Measurements from ENCODE around the gene ATP5MC3.
A peak's percentile ranks its signal among the peaks of the same experiment; 100 is the strongest.
"Not testable (repeated sequence)": the region's sequence is repeated elsewhere in the genome, so short reads cannot be mapped to it uniquely, and the experiment has no call there.

ATP5MC3 gene

DNA sequence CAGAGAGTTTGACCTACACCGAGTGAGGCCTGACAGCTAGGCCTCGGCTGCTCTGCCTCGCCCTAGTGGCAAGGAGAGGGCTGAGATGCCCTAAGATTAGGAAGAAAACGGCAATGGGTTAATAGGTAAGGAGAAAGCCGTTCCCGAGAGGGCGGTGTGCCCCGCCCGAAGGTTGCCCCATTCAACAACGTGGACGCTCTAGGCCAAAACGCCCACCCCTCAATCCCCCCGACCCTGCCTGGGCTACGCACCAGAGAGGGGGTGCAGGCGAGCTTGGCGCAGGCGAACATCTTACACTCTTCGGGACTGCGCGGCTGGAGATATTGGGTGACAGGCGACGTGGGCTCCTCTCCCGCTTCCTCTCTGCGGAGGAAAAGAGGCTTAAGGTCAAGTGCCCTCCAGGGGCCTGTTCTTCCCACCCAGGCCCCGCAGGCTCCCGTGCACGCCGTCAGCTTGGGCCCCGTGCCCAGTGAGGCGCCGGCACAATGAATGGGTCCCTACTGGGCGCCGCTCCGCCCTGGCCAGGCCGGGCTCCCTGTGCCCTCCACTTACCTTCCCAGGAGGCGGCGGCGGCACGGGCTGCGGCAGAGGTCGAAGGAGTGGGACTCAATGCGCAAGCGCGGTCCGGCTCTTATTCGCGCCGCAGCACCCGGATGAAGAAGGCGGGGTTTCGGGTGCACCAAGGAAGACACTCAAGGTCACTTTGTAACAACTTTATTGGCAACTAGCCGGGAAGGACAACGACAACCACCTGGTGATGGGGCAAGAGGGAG lies at the start of gene ATP5MC3:
Gene ATP5MC3, minus strand, starts transcription at position 607 of the 773 bp plus-strand sequence. Its CDS starts 317 bp downstream, at position 290.
- WGBS (ENCODE audit: insufficient coverage, insufficient read length), result no CpG with 5 or more reads among the region's 53 CpGs
- Histone ChIP-seq H3K4me3 (ENCODE audit: low read length) (peak within 1 kb of the TSS; percentile 92), H3K27me3 (ENCODE audit: control insufficient read depth, insufficient read depth, low read length) (no peaks in the 10 kb centered on the region), H3K4me1 (ENCODE audit: control insufficient read depth, insufficient read depth, low read length) (no peaks in the 10 kb centered on the region), H3K36me3 (ENCODE audit: control insufficient read depth, insufficient read depth, low read length) (peaks cover 3% of the 10 kb centered on the region; the same call in 1 of the 2 replicates), H3K27ac (ENCODE audit: low read length) (no peak within 1 kb of the TSS), H3K9me3 (ENCODE audit: control insufficient read depth, insufficient read depth, low read length) (no peaks in the 10 kb centered on the region)
- peak; percentile 92 for DNase-seq (ENCODE audit: low read depth, low spot score)

DNA sequence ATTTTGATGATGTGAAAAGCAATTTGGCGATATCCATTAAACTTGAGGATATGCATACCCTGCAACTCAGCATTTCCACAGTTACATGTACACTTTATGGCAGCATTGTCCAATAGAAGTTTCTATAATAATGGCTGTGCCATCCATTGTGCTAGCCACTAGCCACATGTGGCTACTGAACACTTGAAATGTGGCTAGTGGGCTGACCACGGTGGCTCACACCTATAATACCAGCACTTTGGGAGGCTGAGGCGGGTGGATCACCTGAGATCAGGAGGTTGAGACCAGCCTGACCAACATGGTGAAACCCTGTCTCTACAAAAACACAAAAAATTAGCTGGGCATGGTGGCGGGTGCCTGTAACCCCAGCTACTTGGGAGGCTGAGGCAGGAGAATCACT lies 47.1 kb upstream of the ATP5MC3 start:
- no CpG with 5 or more reads among the region's 4 CpGs for WGBS (ENCODE audit: insufficient coverage, insufficient read length)
- H3K27me3 ChIP-seq (ENCODE audit: control insufficient read depth, insufficient read depth, low read length); H3K4me3 ChIP-seq (ENCODE audit: low read length); H3K36me3 ChIP-seq (ENCODE audit: control insufficient read depth, insufficient read depth, low read length); DNase-seq (ENCODE audit: low read depth, low spot score); H3K9me3 ChIP-seq (ENCODE audit: control insufficient read depth, insufficient read depth, low read length); H3K4me1 ChIP-seq (ENCODE audit: control insufficient read depth, insufficient read depth, low read length); H3K27ac ChIP-seq (ENCODE audit: low read length): not testable (repeated sequence)

DNA sequence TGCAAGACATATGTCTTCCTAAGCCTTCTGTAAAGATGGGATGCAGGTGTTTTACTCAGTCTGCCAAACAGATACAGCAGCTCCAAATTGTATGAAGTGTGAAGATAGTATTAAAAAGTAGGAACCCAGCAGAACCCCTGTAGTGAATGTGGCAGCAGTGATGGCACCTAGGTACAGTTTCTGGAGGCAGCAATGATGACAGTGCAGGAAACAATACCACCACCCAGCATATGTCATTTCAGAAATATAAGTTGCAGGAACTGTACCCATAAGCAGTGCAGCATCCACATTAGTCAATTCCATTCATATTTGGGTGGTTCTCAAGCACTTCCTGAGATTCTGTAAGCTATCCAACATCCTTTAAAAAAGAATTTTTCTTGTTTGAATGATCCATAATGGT lies 46.7 kb upstream of the ATP5MC3 start:
- H3K4me3 ChIP-seq (ENCODE audit: low read length), result no peak overlapping the region
- no peak for DNase-seq (ENCODE audit: low read depth, low spot score)
- no peaks in the 10 kb centered on the region for H3K27me3 ChIP-seq (ENCODE audit: control insufficient read depth, insufficient read depth, low read length)
- no peaks in the 10 kb centered on the region for H3K4me1 ChIP-seq (ENCODE audit: control insufficient read depth, insufficient read depth, low read length)
- no peak overlapping the region for H3K27ac ChIP-seq (ENCODE audit: low read length)
- H3K9me3 ChIP-seq (ENCODE audit: control insufficient read depth, insufficient read depth, low read length), result no peaks in the 10 kb centered on the region
- H3K36me3 ChIP-seq (ENCODE audit: control insufficient read depth, insufficient read depth, low read length), result no peaks in the 10 kb centered on the region

DNA sequence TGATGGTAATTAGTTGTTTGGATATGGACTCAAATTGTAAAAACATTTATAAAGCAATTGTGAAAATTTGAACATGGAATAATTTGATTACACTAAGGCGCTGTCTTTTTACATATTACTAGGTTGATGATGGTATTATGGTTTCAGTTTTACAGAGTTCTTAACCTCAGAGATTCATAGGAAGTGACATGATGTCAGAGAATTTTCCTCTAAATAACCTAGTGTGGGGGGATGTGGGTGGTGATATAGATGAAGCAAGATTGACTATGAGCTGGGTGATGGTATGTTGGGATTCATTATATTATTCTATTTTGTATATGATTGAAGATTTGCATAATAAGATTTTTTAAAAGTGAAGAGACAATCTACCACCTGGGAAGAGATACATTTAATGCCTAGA lies 45.9 kb upstream of the ATP5MC3 start:
- Histone ChIP-seq H3K9me3 (ENCODE audit: control insufficient read depth, insufficient read depth, low read length) (no peaks in the 10 kb centered on the region), H3K36me3 (ENCODE audit: control insufficient read depth, insufficient read depth, low read length) (no peaks in the 10 kb centered on the region), H3K4me1 (ENCODE audit: control insufficient read depth, insufficient read depth, low read length) (no peaks in the 10 kb centered on the region), H3K27me3 (ENCODE audit: control insufficient read depth, insufficient read depth, low read length) (no peaks in the 10 kb centered on the region), H3K27ac (ENCODE audit: low read length) (no peak overlapping the region), H3K4me3 (ENCODE audit: low read length) (no peak overlapping the region)
- DNase-seq (ENCODE audit: low read depth, low spot score), result no peak
- no CpG with 5 or more reads among the region's 1 CpG for WGBS (ENCODE audit: insufficient coverage, insufficient read length)

DNA sequence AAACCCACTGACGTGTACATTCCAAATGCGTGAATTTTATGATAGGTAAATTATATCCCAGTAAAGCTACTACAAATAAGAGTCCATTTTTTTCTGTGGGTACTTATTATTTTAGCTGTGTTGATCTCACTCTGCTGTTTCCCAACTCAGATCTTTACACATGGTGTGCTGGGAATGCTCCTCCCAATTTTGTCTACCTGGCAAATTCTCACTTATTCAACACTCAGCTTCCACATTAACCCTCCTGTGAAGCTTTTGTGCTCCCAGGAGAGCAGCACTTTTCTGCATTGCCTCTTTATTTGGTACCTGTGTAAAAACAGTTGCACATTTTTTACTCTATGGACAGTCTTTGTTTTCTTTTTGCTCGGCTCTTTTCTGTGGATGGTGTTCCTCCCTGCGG lies 38.6 kb upstream of the ATP5MC3 start:
- H3K27ac ChIP-seq (ENCODE audit: low read length), result no peak overlapping the region
- H3K4me3 ChIP-seq (ENCODE audit: low read length), result no peak overlapping the region
- DNase-seq (ENCODE audit: low read depth, low spot score), result no peak
- no CpG with 5 or more reads among the region's 4 CpGs for WGBS (ENCODE audit: insufficient coverage, insufficient read length)
- no peaks in the 10 kb centered on the region for H3K9me3 ChIP-seq (ENCODE audit: control insufficient read depth, insufficient read depth, low read length)
- no peaks in the 10 kb centered on the region for H3K27me3 ChIP-seq (ENCODE audit: control insufficient read depth, insufficient read depth, low read length)
- no peaks in the 10 kb centered on the region for H3K36me3 ChIP-seq (ENCODE audit: control insufficient read depth, insufficient read depth, low read length)
- no peaks in the 10 kb centered on the region for H3K4me1 ChIP-seq (ENCODE audit: control insufficient read depth, insufficient read depth, low read length)

DNA sequence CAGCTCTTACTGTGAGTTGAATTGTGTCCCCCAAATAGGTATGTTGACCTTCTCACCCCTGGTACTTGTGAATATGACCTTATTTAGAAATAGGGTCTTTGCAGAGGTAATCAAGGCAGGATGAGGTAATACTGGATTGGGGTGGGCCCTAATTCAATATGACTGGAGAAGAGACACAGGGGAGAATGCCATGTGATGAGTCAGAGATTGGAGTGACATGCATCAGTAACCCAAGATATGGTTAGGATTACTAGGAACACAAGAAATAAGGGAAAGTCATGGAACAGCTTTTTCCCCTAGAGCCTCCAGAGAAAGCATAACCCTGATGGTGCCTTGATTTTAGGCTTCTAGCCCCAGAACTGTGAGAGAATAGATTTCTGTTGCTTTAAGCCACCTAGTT lies 37.0 kb upstream of the ATP5MC3 start:
- DNase-seq (ENCODE audit: low read depth, low spot score), result no peak
- H3K27me3 ChIP-seq (ENCODE audit: control insufficient read depth, insufficient read depth, low read length), result no peaks in the 10 kb centered on the region
- H3K9me3 ChIP-seq (ENCODE audit: control insufficient read depth, insufficient read depth, low read length), result no peaks in the 10 kb centered on the region
- no peak overlapping the region for H3K27ac ChIP-seq (ENCODE audit: low read length)
- H3K4me3 ChIP-seq (ENCODE audit: low read length), result no peak overlapping the region
- H3K36me3 ChIP-seq (ENCODE audit: control insufficient read depth, insufficient read depth, low read length), result no peaks in the 10 kb centered on the region
- no peaks in the 10 kb centered on the region for H3K4me1 ChIP-seq (ENCODE audit: control insufficient read depth, insufficient read depth, low read length)

DNA sequence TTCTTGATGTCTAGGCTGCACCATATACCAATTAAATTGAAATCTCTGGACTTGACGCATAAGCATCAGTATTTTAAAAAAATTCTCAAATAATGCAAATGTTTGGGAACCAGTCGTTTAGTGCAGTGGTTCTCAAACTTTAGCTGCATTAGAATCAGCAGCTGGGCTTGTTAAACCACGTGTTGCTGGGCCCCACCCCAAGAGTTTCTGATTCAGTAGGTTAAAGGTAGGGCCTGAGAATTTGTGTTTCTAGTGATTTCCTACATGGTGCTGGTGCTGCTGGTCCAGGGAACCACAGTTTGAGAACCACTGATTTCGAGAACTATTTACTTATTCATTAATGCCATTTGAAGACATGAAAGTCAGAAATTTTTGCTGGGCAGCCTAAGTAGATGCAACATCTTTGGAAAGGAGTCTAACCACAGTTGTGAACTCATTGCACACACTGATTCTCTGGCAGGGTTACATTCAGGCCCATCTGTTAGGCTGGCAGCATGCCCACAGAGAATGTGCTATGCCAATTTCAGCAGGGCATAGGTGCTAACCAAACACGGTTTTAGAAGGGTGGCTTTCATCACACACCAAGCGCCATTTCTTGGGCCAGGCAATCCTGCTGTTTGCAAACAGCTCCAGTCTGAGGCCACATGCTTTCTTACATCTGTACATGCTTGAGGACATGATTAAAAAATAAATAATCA lies 26.4 kb upstream of the ATP5MC3 start:
- no peak overlapping the region for H3K27ac ChIP-seq (ENCODE audit: low read length)
- no peak for DNase-seq (ENCODE audit: low read depth, low spot score)
- WGBS (ENCODE audit: insufficient coverage, insufficient read length), result no CpG with 5 or more reads among the region's 6 CpGs
- H3K27me3 ChIP-seq (ENCODE audit: control insufficient read depth, insufficient read depth, low read length), result no peaks in the 10 kb centered on the region
- H3K9me3 ChIP-seq (ENCODE audit: control insufficient read depth, insufficient read depth, low read length), result no peaks in the 10 kb centered on the region
- no peak overlapping the region for H3K4me3 ChIP-seq (ENCODE audit: low read length)
- no peaks in the 10 kb centered on the region for H3K36me3 ChIP-seq (ENCODE audit: control insufficient read depth, insufficient read depth, low read length)
- no peaks in the 10 kb centered on the region for H3K4me1 ChIP-seq (ENCODE audit: control insufficient read depth, insufficient read depth, low read length)

DNA sequence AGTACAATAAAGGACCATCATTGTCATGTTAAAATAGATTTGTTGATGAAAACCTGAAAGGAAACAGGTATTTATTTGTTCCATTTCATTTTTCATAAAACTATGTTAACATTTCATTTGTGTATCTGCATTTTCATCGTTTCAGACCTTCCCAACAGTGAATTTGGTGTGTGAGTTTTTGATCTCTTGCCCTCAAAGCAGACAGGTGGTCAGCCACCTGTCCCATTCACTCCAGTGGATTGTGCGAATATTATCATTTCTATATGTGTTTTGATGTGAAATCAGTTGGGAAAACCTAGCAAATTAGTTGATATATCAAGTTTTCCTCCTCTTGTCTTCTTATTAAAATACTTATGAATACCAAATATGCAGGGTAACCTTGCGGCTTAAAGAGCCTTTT lies 25.4 kb upstream of the ATP5MC3 start:
- H3K4me1 ChIP-seq (ENCODE audit: control insufficient read depth, insufficient read depth, low read length), result no peaks in the 10 kb centered on the region
- DNase-seq (ENCODE audit: low read depth, low spot score), result no peak
- WGBS (ENCODE audit: insufficient coverage, insufficient read length), result no CpG with 5 or more reads among the region's 3 CpGs
- no peak overlapping the region for H3K4me3 ChIP-seq (ENCODE audit: low read length)
- H3K27me3 ChIP-seq (ENCODE audit: control insufficient read depth, insufficient read depth, low read length), result no peaks in the 10 kb centered on the region
- no peaks in the 10 kb centered on the region for H3K36me3 ChIP-seq (ENCODE audit: control insufficient read depth, insufficient read depth, low read length)
- no peaks in the 10 kb centered on the region for H3K9me3 ChIP-seq (ENCODE audit: control insufficient read depth, insufficient read depth, low read length)
- no peak overlapping the region for H3K27ac ChIP-seq (ENCODE audit: low read length)

DNA sequence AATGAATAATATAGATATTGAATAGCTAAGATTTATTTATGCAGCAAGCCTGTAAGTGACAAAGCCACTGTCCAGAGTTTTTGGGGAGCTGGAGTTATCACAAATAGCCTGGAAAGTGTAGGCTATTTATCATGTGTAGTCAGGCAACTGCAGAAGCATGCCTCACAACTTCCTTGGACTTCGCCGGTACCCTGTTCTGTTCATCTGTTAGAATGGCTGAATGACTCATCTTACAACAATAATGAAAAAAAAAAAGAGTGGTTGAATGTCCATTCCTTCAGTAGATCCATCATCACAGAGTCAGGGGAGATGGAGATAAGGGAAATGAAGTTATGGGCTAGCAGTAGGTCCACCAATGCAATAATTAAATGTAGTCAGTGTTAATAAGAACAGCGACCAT lies 24.0 kb upstream of the ATP5MC3 start:
- no CpG with 5 or more reads among the region's 3 CpGs for WGBS (ENCODE audit: insufficient coverage, insufficient read length)
- Histone ChIP-seq H3K4me3 (ENCODE audit: low read length) (no peak overlapping the region), H3K27me3 (ENCODE audit: control insufficient read depth, insufficient read depth, low read length) (no peaks in the 10 kb centered on the region), H3K36me3 (ENCODE audit: control insufficient read depth, insufficient read depth, low read length) (no peaks in the 10 kb centered on the region), H3K4me1 (ENCODE audit: control insufficient read depth, insufficient read depth, low read length) (no peaks in the 10 kb centered on the region), H3K27ac (ENCODE audit: low read length) (no peak overlapping the region), H3K9me3 (ENCODE audit: control insufficient read depth, insufficient read depth, low read length) (no peaks in the 10 kb centered on the region)
- DNase-seq (ENCODE audit: low read depth, low spot score), result no peak

DNA sequence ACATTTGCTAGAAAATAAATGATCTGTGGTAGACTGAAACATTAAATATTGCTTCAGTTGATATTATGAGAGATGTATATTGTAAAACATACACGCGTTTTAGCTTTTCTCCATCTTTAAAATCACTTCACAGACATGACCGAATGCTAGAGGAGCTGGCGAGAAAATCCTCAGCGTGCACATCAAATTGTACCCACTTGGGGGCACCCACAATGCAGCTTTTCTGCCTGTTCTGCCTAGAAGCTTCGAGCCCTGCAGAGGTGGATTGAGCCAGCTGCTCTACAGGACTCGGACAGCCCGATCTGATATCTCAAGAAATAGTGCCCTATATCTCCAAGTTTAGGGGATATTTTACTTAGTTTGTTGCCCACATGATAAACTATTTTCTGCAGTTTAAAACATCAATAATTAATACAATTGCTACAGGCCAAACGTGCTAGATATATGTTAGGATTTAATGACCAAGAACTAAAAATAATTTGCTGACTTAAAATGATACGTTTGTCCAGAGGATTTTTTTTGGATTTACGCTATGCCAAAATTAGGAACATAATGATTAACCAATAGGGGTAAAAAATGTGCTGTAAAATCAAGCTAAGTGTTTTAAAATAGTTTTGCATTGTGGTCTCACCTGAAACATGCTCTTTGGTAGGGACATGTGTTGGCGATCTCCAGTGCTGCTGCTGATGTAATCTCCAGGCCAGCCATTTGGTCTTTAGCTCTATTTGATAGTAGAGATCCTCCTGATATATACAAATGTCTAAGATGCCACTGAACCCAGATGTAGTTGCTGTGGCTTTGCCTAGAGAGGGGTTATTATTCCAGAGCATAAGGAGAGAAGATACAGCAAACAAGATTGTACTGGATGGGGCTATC lies 22.3 kb upstream of the ATP5MC3 start:
- peak; percentile 48 for DNase-seq (ENCODE audit: low read depth, low spot score)
- Histone ChIP-seq H3K27me3 (ENCODE audit: control insufficient read depth, insufficient read depth, low read length) (no peaks in the 10 kb centered on the region), H3K4me1 (ENCODE audit: control insufficient read depth, insufficient read depth, low read length) (no peaks in the 10 kb centered on the region), H3K36me3 (ENCODE audit: control insufficient read depth, insufficient read depth, low read length) (no peaks in the 10 kb centered on the region), H3K27ac (ENCODE audit: low read length) (no peak overlapping the region), H3K9me3 (ENCODE audit: control insufficient read depth, insufficient read depth, low read length) (no peaks in the 10 kb centered on the region), H3K4me3 (ENCODE audit: low read length) (no peak overlapping the region)
- WGBS (ENCODE audit: insufficient coverage, insufficient read length), result no CpG with 5 or more reads among the region's 12 CpGs
